WTC11 (cell line): ENCODE measurements around the gene JADE3. TPM values are rescaled to one million over a fixed set of nuclear protein-coding genes. Genes with fewer than 3 reads are reported as not detected.

Experiments used
- ATAC-seq: fragments of 200-7000 bp; cut with Tn5 transposase; 2 replicates; pipeline ENCODE4 v1.10.0; 2021; ENCODE audit warnings: mild to moderate bottlenecking, moderate library complexity
- CTCF ChIA-PET: fragments of 300-600 bp; sonication (Branson Sonifier 250); formaldehyde crosslinking; loops from one replicate; lab custom pipeline; 2021; ENCODE audit warnings: antibody characterized with exemption; lab: Charles Lee
- POLR2A ChIA-PET: fragments of 350-600 bp; sonication (Branson Sonifier 250); formaldehyde crosslinking; loops from one replicate; lab custom pipeline; 2021; ENCODE audit warnings: antibody characterized with exemption; lab: Charles Lee
- DNase-seq: peaks from one replicate; pipeline ENCODE4 v3.0.0; 2021; ENCODE audit warnings: low spot score
- H3K27ac Mint-ChIP-seq: 2 replicates; pipeline ENCODE4 v1.8.0; 2021; ENCODE audit warnings: mixed read lengths
- H3K27me3 Mint-ChIP-seq: 2 replicates; pipeline ENCODE4 v1.8.0; 2021; ENCODE audit warnings: low read depth, mild to moderate bottlenecking, moderate library complexity, mixed read lengths
- H3K36me3 Mint-ChIP-seq: 2 replicates; pipeline ENCODE4 v1.8.0; 2021; ENCODE audit warnings: mixed read lengths
- H3K4me1 Mint-ChIP-seq: 2 replicates; pipeline ENCODE4 v1.8.0; 2022; ENCODE audit warnings: mixed read lengths
- H3K4me3 Mint-ChIP-seq: 2 replicates; pipeline ENCODE4 v1.8.0; 2021; ENCODE audit warnings: mild to moderate bottlenecking, moderate library complexity, mixed read lengths
- H3K9me3 Mint-ChIP-seq: 2 replicates; pipeline ENCODE4 v1.8.0; 2021; ENCODE audit warnings: mixed read lengths
- CBFB ChIP-seq: sonication (generic); formaldehyde crosslinking; IDR thresholded peaks from 2 replicates; pipeline ENCODE4 v1.8.1; 2022; ENCODE audit warnings: mild to moderate bottlenecking, low read depth, missing genetic modification reagents
- ELF4 ChIP-seq: sonication (generic); formaldehyde crosslinking; IDR thresholded peaks from 2 replicates; pipeline ENCODE4 v1.8.1; 2022; ENCODE audit warnings: low read depth, mild to moderate bottlenecking, moderate library complexity, missing genetic modification reagents
- EMX1 ChIP-seq: fragments of 250-450 bp; sonication (Bioruptor Pico); IDR thresholded peaks from 2 replicates; pipeline ENCODE4 v1.8.0; 2021; ENCODE audit warnings: mild to moderate bottlenecking
- NFATC4 ChIP-seq: fragments of 250-450 bp; sonication (Bioruptor Pico); IDR thresholded peaks from 2 replicates; pipeline ENCODE4 v1.9.0; 2021; ENCODE audit warnings: mild to moderate bottlenecking
- NR3C1 ChIP-seq: sonication (generic); formaldehyde crosslinking; conservative IDR thresholded peaks from 2 replicates; pipeline ENCODE4 v1.8.1; 2023; ENCODE audit warnings: low read depth, mild to moderate bottlenecking, missing genetic modification reagents
- OVOL2 ChIP-seq: fragments of 250-450 bp; sonication (Bioruptor Pico); IDR thresholded peaks from 2 replicates; pipeline ENCODE4 v1.9.0; 2021; ENCODE audit warnings: mild to moderate bottlenecking, borderline replicate concordance
- RELA ChIP-seq: sonication (generic); formaldehyde crosslinking; IDR thresholded peaks from 2 replicates; pipeline ENCODE4 v1.8.1; 2022; ENCODE audit warnings: missing genetic modification reagents, mild to moderate bottlenecking, borderline replicate concordance
- ZBTB21 ChIP-seq: sonication (generic); formaldehyde crosslinking; IDR thresholded peaks from 2 replicates; pipeline ENCODE4 v1.8.1; 2023; ENCODE audit warnings: mild to moderate bottlenecking, missing genetic modification reagents, borderline replicate concordance
- total RNA-seq: library from RNA; stranded (reverse); gene quantifications from 3 replicates; pipeline ENCODE4 v1.2.3, GENCODE V29; 2021
- TF ChIP-seq, protein P1 (sequence below): sonication (generic); formaldehyde crosslinking; IDR thresholded peaks from 2 replicates; pipeline ENCODE4 v1.8.0; 2022; ENCODE audit warnings: mild to moderate bottlenecking, missing genetic modification reagents
- TF ChIP-seq, protein P2 (sequence below): sonication (generic); formaldehyde crosslinking; IDR thresholded peaks from 2 replicates; pipeline ENCODE4 v1.8.1; 2023; ENCODE audit warnings: mild to moderate bottlenecking, missing genetic modification reagents, borderline replicate concordance
- TF ChIP-seq, protein P3 (sequence below): sonication (generic); formaldehyde crosslinking; IDR thresholded peaks from 2 replicates; pipeline ENCODE4 v1.8.1; 2023; ENCODE audit warnings: mild to moderate bottlenecking, missing genetic modification reagents
- TF ChIP-seq, protein P4 (sequence below): sonication (generic); formaldehyde crosslinking; IDR thresholded peaks from 2 replicates; pipeline ENCODE4 v1.8.1; 2022; ENCODE audit warnings: low read depth, missing genetic modification reagents, borderline replicate concordance
- TF ChIP-seq, protein P5 (sequence below): sonication (generic); formaldehyde crosslinking; conservative IDR thresholded peaks from 2 replicates; pipeline ENCODE4 v1.8.1; 2022; ENCODE audit warnings: mild to moderate bottlenecking, missing genetic modification reagents
- TF ChIP-seq, protein P6 (sequence below): sonication (generic); formaldehyde crosslinking; IDR thresholded peaks from 2 replicates; pipeline ENCODE4 v1.8.0; 2023; ENCODE audit warnings: mild to moderate bottlenecking, missing genetic modification reagents
- TF ChIP-seq, protein P7 (sequence below): sonication (generic); formaldehyde crosslinking; conservative IDR thresholded peaks from 2 replicates; pipeline ENCODE4 v1.8.1; 2023; ENCODE audit warnings: mild to moderate bottlenecking, low read depth, missing genetic modification reagents, moderate library complexity

Gene JADE3
- total RNA-seq, 1 experiment from 2014 or later, result 19.2 TPM

DNA sequence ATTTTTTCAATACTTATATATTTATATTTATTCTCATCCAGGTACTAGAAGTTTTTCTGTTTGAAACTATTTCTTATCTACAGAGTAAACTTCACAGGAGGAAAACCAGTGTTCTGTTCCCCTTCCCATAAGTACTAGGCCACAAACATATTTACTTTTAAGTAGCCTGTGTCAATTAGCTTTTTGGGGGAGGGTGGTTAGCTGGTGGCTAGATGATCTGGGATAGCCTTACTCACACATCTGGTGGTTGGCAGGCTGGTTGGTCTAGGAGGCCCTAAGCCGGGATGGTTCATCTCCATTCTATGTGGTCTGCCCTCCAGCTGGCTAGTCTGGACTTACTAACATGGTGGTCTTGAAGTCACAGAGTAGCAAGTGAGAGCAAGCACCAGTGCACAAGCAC, 6.2 kb downstream of the JADE3 start:
- ChIA-PET CTCF (no interaction called here), POLR2A (no interaction called here)
- H3K27ac Mint-ChIP-seq, result no peak overlapping the region
- H3K9me3 Mint-ChIP-seq, result peaks cover 19% of the 10 kb centered on the region
- no peak for ATAC-seq
- peaks cover 49% of the 10 kb centered on the region for H3K4me1 Mint-ChIP-seq
- TF ChIP-seq, protein P1, sequence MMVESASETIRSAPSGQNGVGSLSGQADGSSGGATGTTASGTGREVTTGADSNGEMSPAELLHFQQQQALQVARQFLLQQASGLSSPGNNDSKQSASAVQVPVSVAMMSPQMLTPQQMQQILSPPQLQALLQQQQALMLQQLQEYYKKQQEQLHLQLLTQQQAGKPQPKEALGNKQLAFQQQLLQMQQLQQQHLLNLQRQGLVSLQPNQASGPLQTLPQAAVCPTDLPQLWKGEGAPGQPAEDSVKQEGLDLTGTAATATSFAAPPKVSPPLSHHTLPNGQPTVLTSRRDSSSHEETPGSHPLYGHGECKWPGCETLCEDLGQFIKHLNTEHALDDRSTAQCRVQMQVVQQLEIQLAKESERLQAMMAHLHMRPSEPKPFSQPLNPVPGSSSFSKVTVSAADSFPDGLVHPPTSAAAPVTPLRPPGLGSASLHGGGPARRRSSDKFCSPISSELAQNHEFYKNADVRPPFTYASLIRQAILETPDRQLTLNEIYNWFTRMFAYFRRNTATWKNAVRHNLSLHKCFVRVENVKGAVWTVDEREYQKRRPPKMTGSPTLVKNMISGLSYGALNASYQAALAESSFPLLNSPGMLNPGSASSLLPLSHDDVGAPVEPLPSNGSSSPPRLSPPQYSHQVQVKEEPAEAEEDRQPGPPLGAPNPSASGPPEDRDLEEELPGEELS (CRISPR knock-in tag), result no peak
- TF ChIP-seq, protein P2, sequence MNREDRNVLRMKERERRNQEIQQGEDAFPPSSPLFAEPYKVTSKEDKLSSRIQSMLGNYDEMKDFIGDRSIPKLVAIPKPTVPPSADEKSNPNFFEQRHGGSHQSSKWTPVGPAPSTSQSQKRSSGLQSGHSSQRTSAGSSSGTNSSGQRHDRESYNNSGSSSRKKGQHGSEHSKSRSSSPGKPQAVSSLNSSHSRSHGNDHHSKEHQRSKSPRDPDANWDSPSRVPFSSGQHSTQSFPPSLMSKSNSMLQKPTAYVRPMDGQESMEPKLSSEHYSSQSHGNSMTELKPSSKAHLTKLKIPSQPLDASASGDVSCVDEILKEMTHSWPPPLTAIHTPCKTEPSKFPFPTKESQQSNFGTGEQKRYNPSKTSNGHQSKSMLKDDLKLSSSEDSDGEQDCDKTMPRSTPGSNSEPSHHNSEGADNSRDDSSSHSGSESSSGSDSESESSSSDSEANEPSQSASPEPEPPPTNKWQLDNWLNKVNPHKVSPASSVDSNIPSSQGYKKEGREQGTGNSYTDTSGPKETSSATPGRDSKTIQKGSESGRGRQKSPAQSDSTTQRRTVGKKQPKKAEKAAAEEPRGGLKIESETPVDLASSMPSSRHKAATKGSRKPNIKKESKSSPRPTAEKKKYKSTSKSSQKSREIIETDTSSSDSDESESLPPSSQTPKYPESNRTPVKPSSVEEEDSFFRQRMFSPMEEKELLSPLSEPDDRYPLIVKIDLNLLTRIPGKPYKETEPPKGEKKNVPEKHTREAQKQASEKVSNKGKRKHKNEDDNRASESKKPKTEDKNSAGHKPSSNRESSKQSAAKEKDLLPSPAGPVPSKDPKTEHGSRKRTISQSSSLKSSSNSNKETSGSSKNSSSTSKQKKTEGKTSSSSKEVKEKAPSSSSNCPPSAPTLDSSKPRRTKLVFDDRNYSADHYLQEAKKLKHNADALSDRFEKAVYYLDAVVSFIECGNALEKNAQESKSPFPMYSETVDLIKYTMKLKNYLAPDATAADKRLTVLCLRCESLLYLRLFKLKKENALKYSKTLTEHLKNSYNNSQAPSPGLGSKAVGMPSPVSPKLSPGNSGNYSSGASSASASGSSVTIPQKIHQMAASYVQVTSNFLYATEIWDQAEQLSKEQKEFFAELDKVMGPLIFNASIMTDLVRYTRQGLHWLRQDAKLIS (CRISPR knock-in tag), result no peak
- TF ChIP-seq EMX1 (CRISPR knock-in tag), result no peak
- TF ChIP-seq, protein P3, sequence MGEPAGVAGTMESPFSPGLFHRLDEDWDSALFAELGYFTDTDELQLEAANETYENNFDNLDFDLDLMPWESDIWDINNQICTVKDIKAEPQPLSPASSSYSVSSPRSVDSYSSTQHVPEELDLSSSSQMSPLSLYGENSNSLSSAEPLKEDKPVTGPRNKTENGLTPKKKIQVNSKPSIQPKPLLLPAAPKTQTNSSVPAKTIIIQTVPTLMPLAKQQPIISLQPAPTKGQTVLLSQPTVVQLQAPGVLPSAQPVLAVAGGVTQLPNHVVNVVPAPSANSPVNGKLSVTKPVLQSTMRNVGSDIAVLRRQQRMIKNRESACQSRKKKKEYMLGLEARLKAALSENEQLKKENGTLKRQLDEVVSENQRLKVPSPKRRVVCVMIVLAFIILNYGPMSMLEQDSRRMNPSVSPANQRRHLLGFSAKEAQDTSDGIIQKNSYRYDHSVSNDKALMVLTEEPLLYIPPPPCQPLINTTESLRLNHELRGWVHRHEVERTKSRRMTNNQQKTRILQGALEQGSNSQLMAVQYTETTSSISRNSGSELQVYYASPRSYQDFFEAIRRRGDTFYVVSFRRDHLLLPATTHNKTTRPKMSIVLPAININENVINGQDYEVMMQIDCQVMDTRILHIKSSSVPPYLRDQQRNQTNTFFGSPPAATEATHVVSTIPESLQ (CRISPR knock-in tag), result no peak
- TF ChIP-seq RELA, result no peak
- TF ChIP-seq, protein P4, sequence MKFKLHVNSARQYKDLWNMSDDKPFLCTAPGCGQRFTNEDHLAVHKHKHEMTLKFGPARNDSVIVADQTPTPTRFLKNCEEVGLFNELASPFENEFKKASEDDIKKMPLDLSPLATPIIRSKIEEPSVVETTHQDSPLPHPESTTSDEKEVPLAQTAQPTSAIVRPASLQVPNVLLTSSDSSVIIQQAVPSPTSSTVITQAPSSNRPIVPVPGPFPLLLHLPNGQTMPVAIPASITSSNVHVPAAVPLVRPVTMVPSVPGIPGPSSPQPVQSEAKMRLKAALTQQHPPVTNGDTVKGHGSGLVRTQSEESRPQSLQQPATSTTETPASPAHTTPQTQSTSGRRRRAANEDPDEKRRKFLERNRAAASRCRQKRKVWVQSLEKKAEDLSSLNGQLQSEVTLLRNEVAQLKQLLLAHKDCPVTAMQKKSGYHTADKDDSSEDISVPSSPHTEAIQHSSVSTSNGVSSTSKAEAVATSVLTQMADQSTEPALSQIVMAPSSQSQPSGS (CRISPR knock-in tag), result no peak
- TF ChIP-seq, protein P5, sequence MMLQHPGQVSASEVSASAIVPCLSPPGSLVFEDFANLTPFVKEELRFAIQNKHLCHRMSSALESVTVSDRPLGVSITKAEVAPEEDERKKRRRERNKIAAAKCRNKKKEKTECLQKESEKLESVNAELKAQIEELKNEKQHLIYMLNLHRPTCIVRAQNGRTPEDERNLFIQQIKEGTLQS, result no peak
- 0 out of 2 replicates have a peak, but pooled peaks cover 2% of the 10 kb centered on the region for H3K27me3 Mint-ChIP-seq
- peaks cover 16% of the 10 kb centered on the region for H3K36me3 Mint-ChIP-seq
- H3K4me3 Mint-ChIP-seq, result no peak overlapping the region
- no peak for DNase-seq

DNA sequence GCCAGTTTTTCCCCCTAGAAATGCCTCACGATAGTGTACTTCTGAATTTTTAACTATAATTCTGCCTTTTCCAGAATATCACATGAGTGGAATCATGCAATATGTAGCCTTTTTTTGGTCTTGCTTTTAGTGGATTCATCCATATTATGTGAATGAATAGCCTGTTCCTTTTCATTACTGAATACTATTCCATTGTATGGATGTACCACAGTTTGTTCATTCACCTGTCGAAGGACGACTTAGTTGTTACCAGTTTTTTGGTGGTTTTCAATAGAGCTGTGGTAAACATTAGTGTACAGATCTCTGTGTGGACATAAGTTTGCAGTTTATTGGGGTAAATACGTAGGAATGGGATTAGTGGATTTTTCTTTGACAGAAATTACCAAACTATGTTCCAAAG, 8.0 kb downstream of the JADE3 start:
- peaks cover 19% of the 10 kb centered on the region for H3K9me3 Mint-ChIP-seq
- no peak for ATAC-seq
- peaks cover 16% of the 10 kb centered on the region for H3K36me3 Mint-ChIP-seq
- H3K4me1 Mint-ChIP-seq, result peaks cover 41% of the 10 kb centered on the region
- H3K4me3 Mint-ChIP-seq, result no peak overlapping the region
- ChIA-PET CTCF (no interaction called here), POLR2A (no interaction called here)
- no peak for DNase-seq
- no peak overlapping the region for H3K27ac Mint-ChIP-seq
- H3K27me3 Mint-ChIP-seq, result no peaks in the 10 kb centered on the region
- TF ChIP-seq, protein P6, sequence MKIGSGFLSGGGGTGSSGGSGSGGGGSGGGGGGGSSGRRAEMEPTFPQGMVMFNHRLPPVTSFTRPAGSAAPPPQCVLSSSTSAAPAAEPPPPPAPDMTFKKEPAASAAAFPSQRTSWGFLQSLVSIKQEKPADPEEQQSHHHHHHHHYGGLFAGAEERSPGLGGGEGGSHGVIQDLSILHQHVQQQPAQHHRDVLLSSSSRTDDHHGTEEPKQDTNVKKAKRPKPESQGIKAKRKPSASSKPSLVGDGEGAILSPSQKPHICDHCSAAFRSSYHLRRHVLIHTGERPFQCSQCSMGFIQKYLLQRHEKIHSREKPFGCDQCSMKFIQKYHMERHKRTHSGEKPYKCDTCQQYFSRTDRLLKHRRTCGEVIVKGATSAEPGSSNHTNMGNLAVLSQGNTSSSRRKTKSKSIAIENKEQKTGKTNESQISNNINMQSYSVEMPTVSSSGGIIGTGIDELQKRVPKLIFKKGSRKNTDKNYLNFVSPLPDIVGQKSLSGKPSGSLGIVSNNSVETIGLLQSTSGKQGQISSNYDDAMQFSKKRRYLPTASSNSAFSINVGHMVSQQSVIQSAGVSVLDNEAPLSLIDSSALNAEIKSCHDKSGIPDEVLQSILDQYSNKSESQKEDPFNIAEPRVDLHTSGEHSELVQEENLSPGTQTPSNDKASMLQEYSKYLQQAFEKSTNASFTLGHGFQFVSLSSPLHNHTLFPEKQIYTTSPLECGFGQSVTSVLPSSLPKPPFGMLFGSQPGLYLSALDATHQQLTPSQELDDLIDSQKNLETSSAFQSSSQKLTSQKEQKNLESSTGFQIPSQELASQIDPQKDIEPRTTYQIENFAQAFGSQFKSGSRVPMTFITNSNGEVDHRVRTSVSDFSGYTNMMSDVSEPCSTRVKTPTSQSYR (CRISPR knock-in tag), result no peak
- TF ChIP-seq, protein P7, sequence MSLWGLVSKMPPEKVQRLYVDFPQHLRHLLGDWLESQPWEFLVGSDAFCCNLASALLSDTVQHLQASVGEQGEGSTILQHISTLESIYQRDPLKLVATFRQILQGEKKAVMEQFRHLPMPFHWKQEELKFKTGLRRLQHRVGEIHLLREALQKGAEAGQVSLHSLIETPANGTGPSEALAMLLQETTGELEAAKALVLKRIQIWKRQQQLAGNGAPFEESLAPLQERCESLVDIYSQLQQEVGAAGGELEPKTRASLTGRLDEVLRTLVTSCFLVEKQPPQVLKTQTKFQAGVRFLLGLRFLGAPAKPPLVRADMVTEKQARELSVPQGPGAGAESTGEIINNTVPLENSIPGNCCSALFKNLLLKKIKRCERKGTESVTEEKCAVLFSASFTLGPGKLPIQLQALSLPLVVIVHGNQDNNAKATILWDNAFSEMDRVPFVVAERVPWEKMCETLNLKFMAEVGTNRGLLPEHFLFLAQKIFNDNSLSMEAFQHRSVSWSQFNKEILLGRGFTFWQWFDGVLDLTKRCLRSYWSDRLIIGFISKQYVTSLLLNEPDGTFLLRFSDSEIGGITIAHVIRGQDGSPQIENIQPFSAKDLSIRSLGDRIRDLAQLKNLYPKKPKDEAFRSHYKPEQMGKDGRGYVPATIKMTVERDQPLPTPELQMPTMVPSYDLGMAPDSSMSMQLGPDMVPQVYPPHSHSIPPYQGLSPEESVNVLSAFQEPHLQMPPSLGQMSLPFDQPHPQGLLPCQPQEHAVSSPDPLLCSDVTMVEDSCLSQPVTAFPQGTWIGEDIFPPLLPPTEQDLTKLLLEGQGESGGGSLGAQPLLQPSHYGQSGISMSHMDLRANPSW (CRISPR knock-in tag), result no peak
- no peak for TF ChIP-seq NFATC4
- TF ChIP-seq ZBTB21 (CRISPR knock-in tag), result no peak
- TF ChIP-seq, protein P3 (CRISPR knock-in tag), result no peak
- no peak for TF ChIP-seq OVOL2 (CRISPR knock-in tag)
- TF ChIP-seq NR3C1 (CRISPR knock-in tag), result no peak
- no peak for TF ChIP-seq ELF4 (CRISPR knock-in tag)
- TF ChIP-seq CBFB, result no peak
